ENCODE results near the gene DTWD2. TPM values are rescaled to one million over a fixed set of nuclear protein-coding genes. Genes with fewer than 3 reads are reported as not detected.

DTWD2 gene
- total and polyA plus RNA-seq, 2 experiments from 2014 or later, result 4.1 to 15.4 TPM

DNA sequence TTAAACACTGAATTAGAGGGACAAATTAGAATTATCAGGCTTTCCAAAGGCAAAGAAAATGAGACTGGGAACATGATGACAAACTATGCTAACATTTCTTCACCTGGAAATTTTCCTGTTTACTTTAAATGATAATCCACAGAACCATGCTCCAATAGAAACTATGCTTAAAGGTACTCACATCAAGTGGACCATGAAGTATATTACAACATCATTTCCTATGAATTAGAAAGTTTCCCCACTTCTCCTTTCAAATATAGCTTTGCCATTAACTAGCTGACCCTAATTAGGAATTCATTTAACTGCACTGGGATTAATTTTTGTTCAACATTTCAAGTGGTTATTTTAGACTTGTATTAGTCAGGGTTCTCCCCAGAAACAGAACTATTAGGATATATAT lies 81.4 kb downstream of the DTWD2 start:
- no peak overlapping the region for H3K4me3 ChIP-seq
- no peaks in the 10 kb centered on the region for H3K9me3 Mint-ChIP-seq
- no peak overlapping the region for H3K27ac Mint-ChIP-seq
- no peak overlapping the region for H3K4me3 Mint-ChIP-seq
- H3K36me3 ChIP-seq (ENCODE audit: insufficient read depth), result no peaks in the 10 kb centered on the region
- H3K36me3 Mint-ChIP-seq (ENCODE audit: low read depth), result no peaks in the 10 kb centered on the region; the same call in 2 of the 3 replicates
- peaks cover 6% of the 10 kb centered on the region for H3K9me2 ChIP-seq (ENCODE audit: insufficient read depth)
- no peak overlapping the region for H3K4me2 ChIP-seq
- no peak overlapping the region for H3K27ac ChIP-seq (ENCODE audit: low read depth)
- H3K4me1 Mint-ChIP-seq, result peaks cover 17% of the 10 kb centered on the region
- H2AFZ ChIP-seq, result no peak overlapping the region
- peaks cover 19% of the 10 kb centered on the region for H3K4me1 ChIP-seq (ENCODE audit: insufficient read depth)
- no peak for DNase-seq (ENCODE audit: low spot score)
- no peaks in the 10 kb centered on the region for H3K79me2 ChIP-seq (replicated peaks; ENCODE audit: insufficient read depth)
- H3K27me3 ChIP-seq (ENCODE audit: insufficient read depth), result no peaks in the 10 kb centered on the region
- ATAC-seq, result no peak
- H3K27me3 Mint-ChIP-seq (ENCODE audit: insufficient read depth, low read depth, poor library complexity), result no peaks in the 10 kb centered on the region
- no peaks in the 10 kb centered on the region for H4K20me1 ChIP-seq (replicated peaks; ENCODE audit: insufficient read depth)
- no peaks in the 10 kb centered on the region for H3F3A ChIP-seq (replicated peaks; ENCODE audit: low read depth)
- TF ChIP-seq ZNF331 (CRISPR knock-in tag; IDR thresholded peaks at IDR 0.05; ENCODE audit: low read depth) (no peak), EZH2 (IDR thresholded peaks at IDR 0.05; ENCODE audit: low read depth, unreplicated experiment) (no peak), EZH2phosphoT487 (IDR thresholded peaks at IDR 0.05; ENCODE audit: unreplicated experiment) (no peak), STAT1 (IDR thresholded peaks at IDR 0.05; ENCODE audit: unreplicated experiment) (no peak), ZNF462 (CRISPR knock-in tag; IDR thresholded peaks at IDR 0.05) (no peak), CREB1 (CRISPR knock-in tag; IDR thresholded peaks at IDR 0.05; ENCODE audit: low read depth) (no peak), JUNB (IDR thresholded peaks at IDR 0.05; ENCODE audit: unreplicated experiment) (no peak), POLR2AphosphoS5 (IDR thresholded peaks at IDR 0.05; ENCODE audit: low read depth) (no peak), ZNF114 (CRISPR knock-in tag; IDR thresholded peaks at IDR 0.05) (no peak), NANOG (IDR thresholded peaks at IDR 0.05; ENCODE audit: borderline replicate concordance) (no peak)
- TF ChIP-seq, protein P1, sequence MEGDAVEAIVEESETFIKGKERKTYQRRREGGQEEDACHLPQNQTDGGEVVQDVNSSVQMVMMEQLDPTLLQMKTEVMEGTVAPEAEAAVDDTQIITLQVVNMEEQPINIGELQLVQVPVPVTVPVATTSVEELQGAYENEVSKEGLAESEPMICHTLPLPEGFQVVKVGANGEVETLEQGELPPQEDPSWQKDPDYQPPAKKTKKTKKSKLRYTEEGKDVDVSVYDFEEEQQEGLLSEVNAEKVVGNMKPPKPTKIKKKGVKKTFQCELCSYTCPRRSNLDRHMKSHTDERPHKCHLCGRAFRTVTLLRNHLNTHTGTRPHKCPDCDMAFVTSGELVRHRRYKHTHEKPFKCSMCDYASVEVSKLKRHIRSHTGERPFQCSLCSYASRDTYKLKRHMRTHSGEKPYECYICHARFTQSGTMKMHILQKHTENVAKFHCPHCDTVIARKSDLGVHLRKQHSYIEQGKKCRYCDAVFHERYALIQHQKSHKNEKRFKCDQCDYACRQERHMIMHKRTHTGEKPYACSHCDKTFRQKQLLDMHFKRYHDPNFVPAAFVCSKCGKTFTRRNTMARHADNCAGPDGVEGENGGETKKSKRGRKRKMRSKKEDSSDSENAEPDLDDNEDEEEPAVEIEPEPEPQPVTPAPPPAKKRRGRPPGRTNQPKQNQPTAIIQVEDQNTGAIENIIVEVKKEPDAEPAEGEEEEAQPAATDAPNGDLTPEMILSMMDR (conservative IDR thresholded peaks at IDR 0.05; ENCODE audit: low read depth in 2 of 2), result no peak
- TF ChIP-seq, protein P2, sequence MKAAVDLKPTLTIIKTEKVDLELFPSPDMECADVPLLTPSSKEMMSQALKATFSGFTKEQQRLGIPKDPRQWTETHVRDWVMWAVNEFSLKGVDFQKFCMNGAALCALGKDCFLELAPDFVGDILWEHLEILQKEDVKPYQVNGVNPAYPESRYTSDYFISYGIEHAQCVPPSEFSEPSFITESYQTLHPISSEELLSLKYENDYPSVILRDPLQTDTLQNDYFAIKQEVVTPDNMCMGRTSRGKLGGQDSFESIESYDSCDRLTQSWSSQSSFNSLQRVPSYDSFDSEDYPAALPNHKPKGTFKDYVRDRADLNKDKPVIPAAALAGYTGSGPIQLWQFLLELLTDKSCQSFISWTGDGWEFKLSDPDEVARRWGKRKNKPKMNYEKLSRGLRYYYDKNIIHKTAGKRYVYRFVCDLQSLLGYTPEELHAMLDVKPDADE (IDR thresholded peaks at IDR 0.05), result no peak
- TF ChIP-seq, protein P3, sequence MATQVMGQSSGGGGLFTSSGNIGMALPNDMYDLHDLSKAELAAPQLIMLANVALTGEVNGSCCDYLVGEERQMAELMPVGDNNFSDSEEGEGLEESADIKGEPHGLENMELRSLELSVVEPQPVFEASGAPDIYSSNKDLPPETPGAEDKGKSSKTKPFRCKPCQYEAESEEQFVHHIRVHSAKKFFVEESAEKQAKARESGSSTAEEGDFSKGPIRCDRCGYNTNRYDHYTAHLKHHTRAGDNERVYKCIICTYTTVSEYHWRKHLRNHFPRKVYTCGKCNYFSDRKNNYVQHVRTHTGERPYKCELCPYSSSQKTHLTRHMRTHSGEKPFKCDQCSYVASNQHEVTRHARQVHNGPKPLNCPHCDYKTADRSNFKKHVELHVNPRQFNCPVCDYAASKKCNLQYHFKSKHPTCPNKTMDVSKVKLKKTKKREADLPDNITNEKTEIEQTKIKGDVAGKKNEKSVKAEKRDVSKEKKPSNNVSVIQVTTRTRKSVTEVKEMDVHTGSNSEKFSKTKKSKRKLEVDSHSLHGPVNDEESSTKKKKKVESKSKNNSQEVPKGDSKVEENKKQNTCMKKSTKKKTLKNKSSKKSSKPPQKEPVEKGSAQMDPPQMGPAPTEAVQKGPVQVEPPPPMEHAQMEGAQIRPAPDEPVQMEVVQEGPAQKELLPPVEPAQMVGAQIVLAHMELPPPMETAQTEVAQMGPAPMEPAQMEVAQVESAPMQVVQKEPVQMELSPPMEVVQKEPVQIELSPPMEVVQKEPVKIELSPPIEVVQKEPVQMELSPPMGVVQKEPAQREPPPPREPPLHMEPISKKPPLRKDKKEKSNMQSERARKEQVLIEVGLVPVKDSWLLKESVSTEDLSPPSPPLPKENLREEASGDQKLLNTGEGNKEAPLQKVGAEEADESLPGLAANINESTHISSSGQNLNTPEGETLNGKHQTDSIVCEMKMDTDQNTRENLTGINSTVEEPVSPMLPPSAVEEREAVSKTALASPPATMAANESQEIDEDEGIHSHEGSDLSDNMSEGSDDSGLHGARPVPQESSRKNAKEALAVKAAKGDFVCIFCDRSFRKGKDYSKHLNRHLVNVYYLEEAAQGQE (IDR thresholded peaks at IDR 0.05; ENCODE audit: unreplicated experiment), result no peak
